Common myeloid progenitor, CD34-positive (primary cell): ENCODE results near the gene LSM7.
A peak's percentile ranks its signal among the peaks of the same experiment; 100 is the strongest.

ENCODE experiments used
- CTCF ChIA-PET: fragments of 350-600 bp; sonication (Branson Sonifier 250); formaldehyde crosslinking; loops from one replicate; lab custom pipeline; 2021; ENCODE audit warnings: antibody characterized with exemption; lab: Charles Lee
- POLR2A ChIA-PET: fragments of 350-600 bp; sonication (Branson Sonifier 250); formaldehyde crosslinking; loops from one replicate; lab custom pipeline; 2021; ENCODE audit warnings: antibody characterized with exemption; lab: Charles Lee
- DNase-seq, 3 donors: peaks; one replicate each; pipeline versions ENCODE4 v3.0.0 to v3.0.0-alpha.2; 2013
- H3K27ac ChIP-seq, 2 experiments: 1 replicate in 1 of 2; 2 replicates in 1 of 2; pipeline ENCODE4 v1.7.0; 2013; ENCODE audit warnings: inconsistent platforms in 2 of 2, low read length in 2 of 2, mild to moderate bottlenecking in 2 of 2, low read depth in 1 of 2, moderate library complexity in 1 of 2; ENCODE audit not compliant: severe bottlenecking in 2 of 2, insufficient read depth in 1 of 2, poor library complexity in 1 of 2
- H3K27me3 ChIP-seq, 5 experiments: replicated peaks in 2 of 5; 1 replicate in 3 of 5; 2 replicates in 2 of 5; pipeline versions ENCODE4 v1.6.1 to v1.7.0; 2013; ENCODE audit warnings: low read length in 4 of 5, mild to moderate bottlenecking in 2 of 5, moderate library complexity in 2 of 5, inconsistent platforms in 1 of 5; ENCODE audit not compliant: insufficient read depth in 5 of 5, control insufficient read depth in 4 of 5
- H3K36me3 ChIP-seq, 4 experiments: 1 replicate in 2 of 4; 2 replicates in 2 of 4; pipeline versions ENCODE4 v1.6.1 to v1.7.0; 2013; ENCODE audit warnings: low read length in 3 of 4, control low read depth in 1 of 4, mild to moderate bottlenecking in 1 of 4; ENCODE audit not compliant: control insufficient read depth in 4 of 4, insufficient read depth in 4 of 4
- H3K4me1 ChIP-seq, 4 experiments: 1 replicate in 3 of 4; 2 replicates in 1 of 4; pipeline versions ENCODE4 v1.6.1 to v1.7.1; 2013; ENCODE audit warnings: low read length in 3 of 4, mild to moderate bottlenecking in 3 of 4, control low read depth in 1 of 4, inconsistent platforms in 1 of 4, moderate library complexity in 1 of 4; ENCODE audit not compliant: control insufficient read depth in 4 of 4, insufficient read depth in 4 of 4; ENCODE audit errors: control extremely low read depth in 1 of 4
- H3K4me3 ChIP-seq, 7 experiments: 1 replicate in 4 of 7; 2 replicates in 3 of 7; pipeline versions ENCODE4 v1.5.1 to v1.7.0; 2013; ENCODE audit warnings: mild to moderate bottlenecking in 7 of 7, low read length in 6 of 7, moderate library complexity in 6 of 7, inconsistent platforms in 2 of 7, low read depth in 2 of 7, control low read depth in 1 of 7; ENCODE audit not compliant: insufficient read depth in 4 of 7, control insufficient read depth in 1 of 7; ENCODE audit errors: extremely low read depth in 1 of 7
- H3K9me3 ChIP-seq, 5 experiments: 1 replicate in 4 of 5; 2 replicates in 1 of 5; pipeline versions ENCODE4 v1.6.1 to v1.7.1; 2013; ENCODE audit warnings: low read length in 4 of 5, mild to moderate bottlenecking in 2 of 5, inconsistent platforms in 1 of 5, low read depth in 1 of 5, moderate library complexity in 1 of 5; ENCODE audit not compliant: control insufficient read depth in 4 of 5, insufficient read depth in 2 of 5; ENCODE audit errors: control extremely low read depth in 1 of 5
- WGBS: methylation state at CpG from one replicate; pipeline ENCODE4 v1.1.5; 2013; ENCODE audit not compliant: insufficient coverage; 5-methylcytosine and 5-hydroxymethylcytosine counted together

The LSM7 gene

DNA sequence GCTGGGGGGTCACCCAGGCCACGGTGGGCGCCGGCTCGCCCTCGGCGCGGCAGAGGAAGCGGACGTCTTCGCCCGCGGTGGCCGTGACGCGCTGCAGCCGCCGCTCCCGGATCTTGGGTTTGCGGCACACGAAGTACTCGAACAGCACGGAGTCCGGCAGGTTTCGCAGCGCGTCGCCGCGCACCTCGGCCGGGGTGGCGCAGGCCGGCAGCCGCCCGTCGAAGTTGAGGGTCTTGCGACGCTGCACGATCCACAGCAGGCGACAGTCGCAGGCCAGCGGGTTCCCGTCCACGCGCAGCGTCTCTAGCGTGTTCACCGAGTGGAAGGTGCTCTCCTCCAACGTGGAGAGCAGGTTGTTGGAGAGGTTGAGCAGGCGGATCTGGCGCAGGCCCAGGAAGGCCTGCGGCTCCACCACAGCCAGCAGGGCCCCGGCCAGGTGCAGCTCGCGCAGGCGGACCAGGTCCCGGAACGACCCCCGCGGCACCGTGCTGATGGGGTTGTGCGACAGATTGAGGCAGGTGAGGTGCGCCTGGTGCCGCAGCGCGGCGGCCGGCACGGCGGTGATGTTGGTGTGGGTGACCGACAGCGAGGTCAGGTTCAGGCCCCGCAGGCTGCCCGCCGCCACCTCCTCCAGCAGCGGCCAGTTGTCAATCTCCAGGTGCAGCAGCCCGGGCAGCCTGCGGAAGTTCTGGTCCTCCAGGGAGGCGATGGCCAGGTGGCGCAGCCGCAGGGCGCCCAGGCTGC, 37.8 kb downstream of the LSM7 start:
- ChIA-PET POLR2A (interaction anchor here (0.6 to 1.7 kb wide), 5 partner anchors 11 to 35 kb away, joined by 3 to 7 read pairs (median 6); no protein-coding TSS in a partner anchor), CTCF (interaction anchor here (1.0 to 2.2 kb wide), 4 partner anchors 15 to 43 kb away, joined by 3 to 10 read pairs (median 3); no protein-coding TSS in a partner anchor)
- H3K27me3 ChIP-seq, result no peaks in the 10 kb centered on the region

DNA sequence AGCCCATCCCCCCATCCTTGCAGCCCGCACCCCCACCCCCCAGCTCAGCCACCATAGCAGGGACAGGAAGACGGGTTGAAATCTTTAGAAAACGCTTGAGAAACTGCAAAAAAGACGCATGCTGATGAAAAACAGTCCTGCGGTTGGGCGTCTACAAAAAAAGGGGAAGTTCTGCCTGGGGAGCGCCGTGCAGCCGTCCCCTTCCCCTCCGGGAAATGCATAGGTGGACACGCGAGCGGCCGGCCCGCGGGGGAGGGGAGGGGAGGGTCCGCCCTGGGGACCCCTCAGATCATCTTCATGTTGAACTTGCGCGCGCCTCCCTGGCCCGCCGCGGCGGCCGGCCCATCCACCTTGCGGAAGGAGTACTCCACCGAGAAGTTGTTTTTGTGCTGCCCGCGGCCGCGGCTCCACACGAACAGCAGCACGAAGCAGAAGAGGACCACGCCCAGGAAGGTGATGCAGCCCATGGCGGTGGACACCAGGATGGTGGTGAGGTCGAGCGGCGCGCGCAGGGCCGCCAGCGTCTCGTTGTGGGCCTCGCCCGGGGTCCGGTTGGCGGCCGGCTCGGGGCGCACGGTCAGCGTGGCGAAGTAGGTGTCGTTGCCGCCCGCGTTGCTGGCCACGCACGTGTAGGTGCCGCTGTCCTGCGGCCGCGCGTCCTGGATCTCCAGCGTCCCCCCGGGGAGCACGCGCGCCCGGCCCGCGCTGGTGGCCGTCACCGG, 38.5 kb downstream of the LSM7 start:
- peak overlapping the region; percentile 50 to 81 for H3K27ac ChIP-seq

More for the DNA sequence above, 37.8 kb downstream of the LSM7 start:
- 4% methylated on average over 78 of the region's 82 CpGs for WGBS
- peak in 2 of 3 donors; percentile 72 to 77 for DNase-seq
- Histone ChIP-seq H3K4me3 (peak overlapping the region; percentile 44 to 85 (median 74)), H3K4me1 (peaks cover 0 to 78% (median 73%) of the 10 kb centered on the region in 4 experiments), H3K9me3 (no peaks in the 10 kb centered on the region), H3K36me3 (peaks cover 0 to 30% (median 15%) of the 10 kb centered on the region in 4 experiments), H3K27ac (peak overlapping the region; percentile 50 to 81)

DNA sequence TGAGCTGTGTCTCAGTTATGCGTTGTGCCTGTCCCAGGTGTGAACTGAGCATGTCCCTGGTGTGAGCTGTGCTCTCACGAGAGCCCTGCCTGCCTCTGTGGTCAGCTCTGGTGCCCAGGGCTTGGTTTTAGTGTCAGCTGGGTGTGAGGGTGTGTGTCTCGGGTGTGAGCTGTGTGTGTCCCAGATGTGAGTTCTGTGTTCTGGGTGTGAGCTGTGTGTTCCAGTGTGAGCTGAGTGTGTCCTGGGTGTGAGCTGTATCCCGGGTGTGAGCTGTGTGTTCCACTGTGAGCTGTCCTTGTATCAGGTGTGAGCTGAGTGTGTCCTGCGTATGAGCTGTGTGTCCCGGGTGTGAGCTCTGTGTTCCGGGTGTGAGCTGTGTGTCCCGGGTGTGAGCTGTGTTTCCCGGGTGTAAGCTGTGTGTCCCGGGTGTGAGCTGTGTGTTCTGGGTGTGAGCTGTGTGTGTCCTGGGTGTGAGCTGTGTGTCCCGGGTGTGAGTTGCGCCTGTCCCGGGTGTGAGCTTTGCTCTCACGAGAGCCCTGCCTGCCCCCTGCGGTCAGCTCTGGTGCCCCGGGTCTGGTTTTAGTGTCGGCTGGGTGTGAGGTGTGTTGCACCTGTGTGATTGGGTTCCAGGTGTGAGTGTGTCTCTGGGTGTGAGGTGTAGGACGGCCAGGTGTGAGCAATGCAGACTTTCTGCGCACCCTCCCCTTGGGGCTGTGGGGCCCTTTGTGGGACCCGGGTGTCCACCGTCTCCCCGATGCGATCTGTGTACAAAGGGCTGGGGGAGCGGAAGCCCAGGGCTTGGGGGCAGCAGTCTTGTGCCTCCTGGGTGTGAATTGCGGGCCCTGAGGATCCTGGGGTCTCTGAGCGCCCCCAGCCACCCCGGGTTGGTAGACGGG, 39.3 kb downstream of the LSM7 start:
- 31% methylated on average over 22 of the region's 28 CpGs for WGBS

More for the DNA sequence above, 38.5 kb downstream of the LSM7 start:
- Histone ChIP-seq H3K9me3 (no peaks in the 10 kb centered on the region), H3K4me1 (peaks cover 0 to 76% (median 72%) of the 10 kb centered on the region in 4 experiments), H3K27me3 (no peaks in the 10 kb centered on the region), H3K4me3 (peak overlapping the region; percentile 44 to 85 (median 74)), H3K36me3 (peaks cover 0 to 23% (median 10%) of the 10 kb centered on the region in 4 experiments)
- ChIA-PET POLR2A (interaction anchor here (1.0 to 2.9 kb wide), 10 partner anchors 11 to 43 kb away, joined by 3 to 13 read pairs (median 4); no protein-coding TSS in a partner anchor), CTCF (interaction anchor here (1.2 to 2.7 kb wide), 5 partner anchors 11 to 44 kb away, joined by 3 to 23 read pairs (median 3); no protein-coding TSS in a partner anchor)
- DNase-seq, result peak; percentile 87 to 96 (median 95)
- under 1% methylated on average over 67 of the region's 74 CpGs for whole genome bisulfite sequencing

DNA sequence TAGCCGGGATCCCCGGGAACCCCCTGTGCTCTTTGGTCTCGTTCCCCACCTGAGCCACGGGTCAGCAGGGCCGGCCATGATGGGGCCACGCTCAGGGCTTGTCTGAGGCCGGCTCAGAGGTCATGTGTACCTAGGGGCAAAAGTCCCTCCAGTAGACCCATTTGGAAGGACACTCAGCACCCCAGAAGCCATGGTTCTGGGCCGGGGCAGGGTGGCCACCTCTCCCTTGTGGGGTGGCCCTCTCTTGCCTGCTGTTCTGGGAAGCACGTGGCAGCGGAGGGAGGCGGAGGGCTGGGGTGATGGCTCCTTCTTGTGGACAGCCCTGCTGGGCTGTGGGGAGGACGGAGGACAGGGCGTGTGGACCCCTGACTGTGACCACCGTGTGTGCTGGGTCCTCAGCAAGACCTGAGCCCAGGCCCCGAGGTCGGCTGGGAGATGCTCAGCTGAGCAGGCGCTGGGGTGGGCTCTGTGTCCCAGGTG, 40.0 kb downstream of the LSM7 start:
- Histone ChIP-seq H3K9me3 (no peaks in the 10 kb centered on the region), H3K4me3 (peak overlapping the region in 2 of 7 experiments; percentile 9 to 85), H3K4me1 (peaks cover 0 to 65% (median 60%) of the 10 kb centered on the region in 4 experiments), H3K27ac (peak overlapping the region in 1 of 2 experiments; percentile 81), H3K27me3 (no peaks in the 10 kb centered on the region), H3K36me3 (peaks cover 0 to 11% (median 5%) of the 10 kb centered on the region in 4 experiments)
- ChIA-PET CTCF (interaction anchor here (0.9 to 2.7 kb wide), 7 partner anchors 13 to 104 kb away, joined by 3 to 23 read pairs (median 3); no protein-coding TSS in a partner anchor), POLR2A (interaction anchor here (0.7 to 2.9 kb wide), 7 partner anchors 9 to 44 kb away, joined by 3 to 13 read pairs (median 5); partner anchors contain the start of genes LSM7 and SPPL2B)
- WGBS, result 96% methylated on average over 14 of the region's 17 CpGs
- DNase-seq, result peak in 1 of 3 donors; percentile 11

More for the DNA sequence above, 39.3 kb downstream of the LSM7 start:
- H3K27ac ChIP-seq, result peak overlapping the region; percentile 40 to 81
- H3K4me3 ChIP-seq, result peak overlapping the region in 5 of 7 experiments; percentile 40 to 85 (median 79)
- ChIA-PET POLR2A (interaction anchor here (1.0 to 2.9 kb wide), 8 partner anchors 10 to 44 kb away, joined by 3 to 13 read pairs (median 4); no protein-coding TSS in a partner anchor), CTCF (interaction anchor here (0.9 to 2.7 kb wide), 6 partner anchors 10 to 96 kb away, joined by 3 to 23 read pairs (median 3); no protein-coding TSS in a partner anchor)
- no peaks in the 10 kb centered on the region for H3K9me3 ChIP-seq
- H3K36me3 ChIP-seq, result peaks cover 0 to 18% (median 8%) of the 10 kb centered on the region in 4 experiments
- no peaks in the 10 kb centered on the region for H3K27me3 ChIP-seq
- peak in 1 of 3 donors; percentile 46 for DNase-seq
- peaks cover 0 to 72% (median 67%) of the 10 kb centered on the region in 4 experiments for H3K4me1 ChIP-seq

DNA sequence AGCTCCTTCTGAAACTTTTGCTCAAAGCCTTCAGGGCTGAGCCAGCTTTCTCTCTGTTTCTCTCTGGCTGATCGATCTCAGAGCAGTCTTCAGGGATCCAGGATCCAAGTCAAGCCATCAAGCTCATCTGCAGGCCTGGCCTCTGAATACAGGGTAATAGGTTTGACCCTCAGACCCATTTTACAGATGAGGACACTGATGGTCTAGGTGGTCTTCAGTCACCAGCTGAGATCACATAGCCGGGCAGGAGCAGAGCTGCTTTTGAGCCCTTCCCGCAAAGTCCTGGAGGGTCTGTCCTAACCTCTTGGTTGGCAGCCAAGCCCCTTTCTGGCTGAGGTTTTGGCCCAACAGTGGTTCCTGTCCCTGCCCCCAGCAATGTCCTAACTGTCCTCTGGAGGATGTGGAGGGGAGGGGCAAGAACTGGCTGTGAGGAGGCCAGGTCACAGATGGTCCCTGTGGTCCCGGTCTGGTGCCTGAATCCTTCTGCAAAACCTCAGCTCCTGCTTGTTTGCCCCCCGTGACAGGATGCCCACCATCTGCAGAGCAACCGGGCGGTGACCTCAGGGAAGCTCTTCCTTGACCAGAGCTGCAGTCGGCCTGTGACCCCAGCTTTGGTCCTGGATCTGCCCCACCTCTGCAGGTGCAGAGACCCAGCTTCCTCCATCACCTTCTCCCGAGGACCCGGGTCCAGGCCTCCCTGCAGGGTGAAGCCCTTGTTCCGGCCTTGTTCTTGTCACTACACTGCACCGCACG, 40.6 kb downstream of the LSM7 start:
- POLR2A ChIA-PET, result interaction anchor here (0.7 to 2.9 kb wide), 6 partner anchors 9 to 45 kb away, joined by 3 to 13 read pairs (median 6); partner anchors contain the start of genes LSM7 and SPPL2B
- WGBS, result 44% methylated on average over 12 of the region's 13 CpGs
- H3K27ac ChIP-seq, result no peak overlapping the region
- peak in 1 of 3 donors; percentile 47 for DNase-seq
- CTCF ChIA-PET, result interaction anchor here (0.9 to 2.7 kb wide), 5 partner anchors 10 to 105 kb away, joined by 3 to 23 read pairs (median 5); no protein-coding TSS in a partner anchor
- peaks cover 0 to 67% (median 61%) of the 10 kb centered on the region in 4 experiments for H3K4me1 ChIP-seq
- peak overlapping the region in 2 of 7 experiments; percentile 1 to 9 for H3K4me3 ChIP-seq
- no peaks in the 10 kb centered on the region for H3K9me3 ChIP-seq
- H3K36me3 ChIP-seq, result peaks cover 0 to 9% (median 3%) of the 10 kb centered on the region in 4 experiments
- H3K27me3 ChIP-seq, result no peaks in the 10 kb centered on the region
